Activated naive CD4-positive, alpha-beta T cell treated with anti-CD3 and anti-CD28 coated beads for 36 hours (primary cell): ENCODE measurements around the gene TBX10. TPM values are rescaled to one million over a fixed set of nuclear protein-coding genes. Genes with fewer than 3 reads are reported as not detected.
"Not testable (repeated sequence)": the region's sequence is repeated elsewhere in the genome, so short reads cannot be mapped to it uniquely, and the experiment has no call there.

Experiments used
- CTCF ChIA-PET: fragments of 350-600 bp; sonication (Branson Sonifier 250); formaldehyde crosslinking; loops from one replicate; lab custom pipeline; 2021; ENCODE audit warnings: antibody characterized with exemption; lab: Charles Lee
- DNase-seq: peaks from one replicate; pipeline ENCODE4 v3.0.0-alpha.2; 2020
- H3K27ac Mint-ChIP-seq: one replicate; pipeline ENCODE4 v1.8.0; 2021; ENCODE audit warnings: mild to moderate bottlenecking, mixed read lengths
- H3K27me3 Mint-ChIP-seq: one replicate; pipeline ENCODE4 v1.8.0; 2021; ENCODE audit warnings: low read depth, mixed read lengths
- H3K36me3 Mint-ChIP-seq: one replicate; pipeline ENCODE4 v1.8.0; 2021; ENCODE audit warnings: low read depth, mixed read lengths
- H3K4me1 Mint-ChIP-seq: one replicate; pipeline ENCODE4 v1.8.0; 2021; ENCODE audit warnings: low read depth, mixed read lengths
- H3K4me3 Mint-ChIP-seq: one replicate; pipeline ENCODE4 v1.8.0; 2021; ENCODE audit warnings: mild to moderate bottlenecking, moderate library complexity, mixed read lengths
- H3K9me3 Mint-ChIP-seq: one replicate; pipeline ENCODE4 v1.8.0; 2021; ENCODE audit warnings: mixed read lengths
- intact Hi-C: fragments of 100-400 bp; cut with micrococcal nuclease; formaldehyde crosslinking; loops from one replicate; pipeline ENCODE4 v1.15.1; 2023
- total RNA-seq, 2 experiments: library from RNA; stranded (reverse); gene quantifications; one replicate each; pipeline ENCODE4 v1.2.3, GENCODE V29; 2021

TBX10 gene
- total RNA-seq, 2 experiments from 2014 or later: not detected

GRCh38 chr11:67626131-67626833, 13.3 kb downstream of the TBX10 start:
- DNase-seq, H3K4me3 Mint-ChIP-seq, intact Hi-C loops, H3K36me3 Mint-ChIP-seq, H3K27me3 Mint-ChIP-seq, H3K9me3 Mint-ChIP-seq, H3K4me1 Mint-ChIP-seq, H3K27ac Mint-ChIP-seq: not testable (repeated sequence)
- CTCF ChIA-PET: interaction anchor here (0.6 to 2.3 kb wide), 5 partner anchors 12 to 301 kb away, joined by 3 to 7 read pairs (median 6); no protein-coding TSS in a partner anchor

- H3K27ac Mint-ChIP-seq, H3K36me3 Mint-ChIP-seq, H3K4me3 Mint-ChIP-seq, H3K9me3 Mint-ChIP-seq, DNase-seq, H3K4me1 Mint-ChIP-seq, H3K27me3 Mint-ChIP-seq, intact Hi-C loops: not testable (repeated sequence)
- CTCF ChIA-PET: interaction anchor here (0.7 to 1.1 kb wide), 2 partner anchors 8 to 35 kb away, joined by 3 to 4 read pairs; no protein-coding TSS in a partner anchor
Measured at GRCh38 chr11:67623795-67624194, 15.8 kb downstream of the TBX10 start.

- intact Hi-C loops, H3K4me1 Mint-ChIP-seq, H3K27me3 Mint-ChIP-seq, H3K9me3 Mint-ChIP-seq, DNase-seq, H3K4me3 Mint-ChIP-seq, H3K27ac Mint-ChIP-seq, H3K36me3 Mint-ChIP-seq: not testable (repeated sequence)
- CTCF ChIA-PET: interaction anchor here (0.7 to 1.1 kb wide), 2 partner anchors 9 to 36 kb away, joined by 3 to 4 read pairs; no protein-coding TSS in a partner anchor
Measured at GRCh38 chr11:67622905-67623304, 16.7 kb downstream of the TBX10 start.

GRCh38 chr11:67621928-67622327, 17.6 kb downstream of the TBX10 start:
- CTCF ChIA-PET, H3K27ac Mint-ChIP-seq, H3K4me1 Mint-ChIP-seq, H3K4me3 Mint-ChIP-seq, H3K9me3 Mint-ChIP-seq, DNase-seq, H3K36me3 Mint-ChIP-seq, H3K27me3 Mint-ChIP-seq, intact Hi-C loops: not testable (repeated sequence)

GRCh38 chr11:67620621-67621020, 18.9 kb downstream of the TBX10 start:
- intact Hi-C loops, H3K27ac Mint-ChIP-seq, H3K4me1 Mint-ChIP-seq, CTCF ChIA-PET, DNase-seq, H3K36me3 Mint-ChIP-seq, H3K9me3 Mint-ChIP-seq, H3K4me3 Mint-ChIP-seq, H3K27me3 Mint-ChIP-seq: not testable (repeated sequence)

- H3K4me3 Mint-ChIP-seq, H3K4me1 Mint-ChIP-seq, H3K9me3 Mint-ChIP-seq, H3K27me3 Mint-ChIP-seq, DNase-seq, H3K27ac Mint-ChIP-seq, H3K36me3 Mint-ChIP-seq: not testable (repeated sequence)
- intact Hi-C loops: loop anchor here (10.0 kb wide), 1 partner anchor 415 kb away; the partner anchor contains the start of genes NDUFS8 and TCIRG1
- CTCF ChIA-PET: interaction anchor here (6.0 kb wide), 1 partner anchor 10 kb away, joined by 46 read pairs; the partner anchor contains the start of gene NUDT8
Measured at GRCh38 chr11:67619683-67620618, 19.6 kb downstream of the TBX10 start.

GRCh38 chr11:67618901-67619659, 20.5 kb downstream of the TBX10 start:
- H3K36me3 Mint-ChIP-seq, H3K27ac Mint-ChIP-seq, DNase-seq, H3K27me3 Mint-ChIP-seq, H3K4me3 Mint-ChIP-seq, H3K9me3 Mint-ChIP-seq: not testable (repeated sequence)
- intact Hi-C loops: loop anchor here (10.0 kb wide), 1 partner anchor 416 kb away; the partner anchor contains the start of genes NDUFS8 and TCIRG1
- H3K4me1 Mint-ChIP-seq: peaks cover 12% of the 10 kb centered on the region
- CTCF ChIA-PET: interaction anchor here (6.0 kb wide), 1 partner anchor 10 kb away, joined by 46 read pairs; the partner anchor contains the start of gene NUDT8

GRCh38 chr11:67617243-67617953, 22.2 kb downstream of the TBX10 start:
- H3K4me1 Mint-ChIP-seq: peaks cover 24% of the 10 kb centered on the region

GRCh38 chr11:67616431-67617242, 22.9 kb downstream of the TBX10 start:
- H3K4me3 Mint-ChIP-seq: peak overlapping the region; percentile 38
- intact Hi-C loops: loop anchor here (10.0 kb wide), 1 partner anchor 418 kb away; the partner anchor contains the start of genes NDUFS8 and TCIRG1

More at GRCh38 chr11:67617243-67617953, 22.2 kb downstream of the TBX10 start:
- intact Hi-C loops: loop anchor here (10.0 kb wide), 1 partner anchor 417 kb away; the partner anchor contains the start of genes NDUFS8 and TCIRG1
- no peak for DNase-seq
- Mint-ChIP-seq H3K9me3 (no peaks in the 10 kb centered on the region), H3K27me3 (no peaks in the 10 kb centered on the region), H3K36me3 (peaks cover 2% of the 10 kb centered on the region), H3K4me3 (no peak overlapping the region), H3K27ac (no peak overlapping the region)
- CTCF ChIA-PET: interaction anchor here (0.6 to 6.0 kb wide), 2 partner anchors 12 to 42 kb away, joined by 3 to 46 read pairs; partner anchors contain the start of gene NUDT8

GRCh38 chr11:67615728-67616430, 23.7 kb downstream of the TBX10 start:
- intact Hi-C loops: loop anchor here (2.0 to 10.0 kb wide), 2 partner anchors 33 to 419 kb away; partner anchors contain the start of genes GSTP1, NDUFS8 and TCIRG1
- CTCF ChIA-PET: interaction anchor here (0.7 to 6.0 kb wide), 5 partner anchors 14 to 63 kb away, joined by 3 to 46 read pairs (median 3); partner anchors contain the start of gene NUDT8

More at GRCh38 chr11:67616431-67617242, 22.9 kb downstream of the TBX10 start:
- Mint-ChIP-seq H3K27ac (no peak overlapping the region), H3K27me3 (no peaks in the 10 kb centered on the region), H3K36me3 (peaks cover 5% of the 10 kb centered on the region), H3K4me1 (peaks cover 24% of the 10 kb centered on the region), H3K9me3 (no peaks in the 10 kb centered on the region)
- CTCF ChIA-PET: interaction anchor here (0.6 to 6.0 kb wide), 5 partner anchors 13 to 64 kb away, joined by 3 to 46 read pairs (median 3); partner anchors contain the start of genes ACY3 and NUDT8
- DNase-seq: no peak

More at GRCh38 chr11:67615728-67616430, 23.7 kb downstream of the TBX10 start:
- Mint-ChIP-seq H3K4me3 (peak overlapping the region; percentile 38), H3K4me1 (peaks cover 24% of the 10 kb centered on the region), H3K36me3 (peaks cover 5% of the 10 kb centered on the region), H3K9me3 (no peaks in the 10 kb centered on the region), H3K27me3 (no peaks in the 10 kb centered on the region), H3K27ac (no peak overlapping the region)
- no peak for DNase-seq
